ENCODE results near the gene KCNQ1.

Gene KCNQ1

GRCh38 chr11:2804701-2805387 is 360.0 kb downstream of the KCNQ1 start:
- H3K4me1 ChIP-seq (ENCODE audit: control insufficient read depth, insufficient read depth, low read length), result peaks cover 20% of the 10 kb centered on the region; the same call in 1 of the 2 replicates
- peaks cover 36% of the 10 kb centered on the region for H3K27me3 ChIP-seq (ENCODE audit: control insufficient read depth, insufficient read depth, low read length)
- no peaks in the 10 kb centered on the region for H3K36me3 ChIP-seq (ENCODE audit: control insufficient read depth, insufficient read depth, low read length)
- H3K27ac ChIP-seq (ENCODE audit: low read depth, low read length), result no peak overlapping the region
- H3K9ac ChIP-seq (ENCODE audit: low read length), result no peak overlapping the region
- H3K9me3 ChIP-seq (ENCODE audit: control insufficient read depth, insufficient read depth, low read depth, low read length), result peaks cover 2% of the 10 kb centered on the region; the same call in 1 of the 2 replicates
- H3K4me3 ChIP-seq (ENCODE audit: low read depth, low read length), result no peak overlapping the region

DNA sequence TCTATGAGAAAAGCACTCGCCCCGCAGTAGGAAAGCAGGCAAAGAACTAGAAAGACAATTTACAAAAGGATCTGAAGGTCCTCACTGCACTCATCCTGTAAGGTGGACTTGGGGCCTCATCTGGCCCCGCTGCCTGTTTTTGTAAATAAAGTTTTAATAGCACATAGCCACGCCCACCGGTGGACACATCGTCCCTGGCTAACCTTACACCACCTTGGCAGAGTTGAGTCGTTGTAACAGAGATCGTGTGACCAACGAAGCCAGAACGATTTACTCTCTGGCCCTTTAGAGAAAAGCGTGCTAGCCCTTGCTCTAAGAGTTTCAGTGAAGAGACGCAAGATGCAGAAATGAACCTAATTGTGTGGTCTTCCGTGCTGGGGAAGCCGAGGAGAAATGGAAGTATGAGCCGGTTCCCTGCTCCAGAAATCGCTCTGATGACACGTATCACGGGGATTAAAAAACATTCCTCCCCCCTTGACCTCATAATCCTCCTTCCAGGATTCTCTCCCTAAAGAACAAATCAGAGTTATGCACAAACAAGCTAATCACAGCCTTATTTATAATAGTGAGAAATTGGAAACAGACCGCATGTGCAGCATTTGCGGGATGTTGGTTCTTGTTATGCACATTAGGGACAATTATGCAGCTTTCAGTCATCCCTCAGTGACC is 360.7 kb downstream of the KCNQ1 start:
- H3K27ac ChIP-seq (ENCODE audit: low read depth, low read length), result no peak overlapping the region
- H3K36me3 ChIP-seq (ENCODE audit: control insufficient read depth, insufficient read depth, low read length), result no peaks in the 10 kb centered on the region
- no peak overlapping the region for H3K4me3 ChIP-seq (ENCODE audit: low read depth, low read length)
- H3K4me1 ChIP-seq (ENCODE audit: control insufficient read depth, insufficient read depth, low read length), result peaks cover 20% of the 10 kb centered on the region; the same call in 1 of the 2 replicates
- H3K9me3 ChIP-seq (ENCODE audit: control insufficient read depth, insufficient read depth, low read depth, low read length), result peaks cover 4% of the 10 kb centered on the region; the same call in 1 of the 2 replicates
- no peak overlapping the region for H3K9ac ChIP-seq (ENCODE audit: low read length)
- H3K27me3 ChIP-seq (ENCODE audit: control insufficient read depth, insufficient read depth, low read length), result peaks cover 39% of the 10 kb centered on the region

DNA sequence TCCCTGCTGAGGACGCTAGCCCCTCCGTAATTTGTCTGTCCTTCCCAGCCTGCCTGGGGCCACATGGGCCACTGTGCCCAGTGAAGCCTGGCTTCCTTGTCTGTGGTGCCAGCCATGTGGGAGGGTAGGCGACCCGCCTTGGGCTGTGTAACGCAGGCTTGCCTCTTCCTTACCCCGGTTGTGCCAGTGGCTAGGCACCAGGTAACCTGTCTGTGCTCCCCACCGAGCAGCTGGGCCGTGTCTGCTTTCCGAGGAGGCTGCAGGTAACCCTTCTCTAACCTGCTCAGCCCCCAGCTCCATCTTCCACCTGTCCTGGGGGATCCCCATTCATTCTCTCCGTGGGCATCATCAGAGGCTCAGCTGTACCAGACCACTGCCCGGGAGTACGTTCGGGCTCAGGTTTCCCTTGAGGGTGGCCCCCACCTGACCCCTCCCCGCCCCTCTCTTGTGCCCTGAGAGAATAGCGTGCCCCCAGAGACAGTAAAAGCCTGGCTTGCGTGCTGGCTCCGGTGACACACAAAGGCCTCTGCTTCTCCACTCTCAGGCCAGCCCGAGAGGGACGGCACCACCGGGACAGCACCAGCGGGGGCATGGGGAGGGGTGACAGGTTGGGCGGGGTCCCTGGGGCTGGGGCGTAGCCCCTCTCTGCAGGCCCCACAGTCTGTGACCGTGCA is 361.7 kb downstream of the KCNQ1 start:
- Histone ChIP-seq H3K27ac (ENCODE audit: low read depth, low read length) (no peak overlapping the region), H3K36me3 (ENCODE audit: control insufficient read depth, insufficient read depth, low read length) (no peaks in the 10 kb centered on the region), H3K9ac (ENCODE audit: low read length) (no peak overlapping the region), H3K4me1 (ENCODE audit: control insufficient read depth, insufficient read depth, low read length) (peaks cover 19% of the 10 kb centered on the region; the same call in 1 of the 2 replicates), H3K27me3 (ENCODE audit: control insufficient read depth, insufficient read depth, low read length) (peaks cover 43% of the 10 kb centered on the region), H3K9me3 (ENCODE audit: control insufficient read depth, insufficient read depth, low read depth, low read length) (peaks cover 4% of the 10 kb centered on the region; the same call in 1 of the 2 replicates), H3K4me3 (ENCODE audit: low read depth, low read length) (no peak overlapping the region)

DNA sequence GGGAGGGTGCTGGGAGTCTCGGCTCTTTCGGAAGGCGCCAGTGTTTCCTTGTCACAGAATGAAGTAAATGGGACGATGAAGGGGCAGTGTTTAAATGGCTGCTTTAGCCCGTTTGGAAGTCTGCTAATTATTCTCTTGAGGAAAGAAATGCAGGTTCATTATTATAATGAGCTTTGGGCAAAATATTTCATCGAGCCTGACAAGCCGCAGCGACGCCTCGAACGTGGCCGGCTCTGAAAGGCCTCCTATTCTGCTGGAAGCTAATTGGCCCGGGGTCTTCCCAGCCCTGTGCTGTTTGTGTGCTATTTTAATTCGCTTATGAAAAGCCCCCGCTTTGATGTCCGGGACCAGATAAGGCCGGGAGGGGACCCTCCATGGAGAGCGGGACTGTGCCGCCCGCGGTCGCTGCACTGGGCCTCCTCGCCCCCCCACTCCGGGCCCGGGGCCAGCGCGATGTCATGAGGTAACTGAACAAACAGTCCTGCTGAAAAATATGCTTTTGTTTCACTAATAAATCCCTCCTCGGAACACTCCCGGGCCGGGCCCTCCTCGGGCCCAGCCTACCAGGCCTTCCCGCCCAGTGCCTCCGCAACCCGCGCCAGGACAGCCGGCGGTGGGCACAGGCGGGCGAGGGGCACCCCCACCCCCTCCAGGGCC is 362.3 kb downstream of the KCNQ1 start:
- no peaks in the 10 kb centered on the region for H3K36me3 ChIP-seq (ENCODE audit: control insufficient read depth, insufficient read depth, low read length)
- H3K9me3 ChIP-seq (ENCODE audit: control insufficient read depth, insufficient read depth, low read depth, low read length), result peaks cover 4% of the 10 kb centered on the region; the same call in 1 of the 2 replicates
- no peak overlapping the region for H3K9ac ChIP-seq (ENCODE audit: low read length)
- H3K4me3 ChIP-seq (ENCODE audit: low read depth, low read length), result no peak overlapping the region
- H3K27ac ChIP-seq (ENCODE audit: low read depth, low read length), result no peak overlapping the region
- H3K4me1 ChIP-seq (ENCODE audit: control insufficient read depth, insufficient read depth, low read length), result peaks cover 22% of the 10 kb centered on the region; the same call in 1 of the 2 replicates
- H3K27me3 ChIP-seq (ENCODE audit: control insufficient read depth, insufficient read depth, low read length), result peaks cover 43% of the 10 kb centered on the region

- Histone ChIP-seq H3K27me3 (ENCODE audit: control insufficient read depth, insufficient read depth, low read length) (peaks cover 43% of the 10 kb centered on the region), H3K9ac (ENCODE audit: low read length) (no peak overlapping the region), H3K4me1 (ENCODE audit: control insufficient read depth, insufficient read depth, low read length) (peaks cover 24% of the 10 kb centered on the region; the same call in 1 of the 2 replicates), H3K9me3 (ENCODE audit: control insufficient read depth, insufficient read depth, low read depth, low read length) (peaks cover 4% of the 10 kb centered on the region; the same call in 1 of the 2 replicates), H3K36me3 (ENCODE audit: control insufficient read depth, insufficient read depth, low read length) (no peaks in the 10 kb centered on the region), H3K27ac (ENCODE audit: low read depth, low read length) (no peak overlapping the region), H3K4me3 (ENCODE audit: low read depth, low read length) (no peak overlapping the region)
These were observed 363.0 kb downstream of the KCNQ1 start for GRCh38 chr11:2807801-2808241.

- no peak overlapping the region for H3K4me3 ChIP-seq (ENCODE audit: low read depth, low read length)
- H3K27ac ChIP-seq (ENCODE audit: low read depth, low read length), result no peak overlapping the region
- no peaks in the 10 kb centered on the region for H3K36me3 ChIP-seq (ENCODE audit: control insufficient read depth, insufficient read depth, low read length)
- no peak overlapping the region for H3K9ac ChIP-seq (ENCODE audit: low read length)
- H3K4me1 ChIP-seq (ENCODE audit: control insufficient read depth, insufficient read depth, low read length), result peaks cover 28% of the 10 kb centered on the region; the same call in 1 of the 2 replicates
- H3K9me3 ChIP-seq (ENCODE audit: control insufficient read depth, insufficient read depth, low read depth, low read length), result peaks cover 4% of the 10 kb centered on the region; the same call in 1 of the 2 replicates
- peaks cover 39% of the 10 kb centered on the region for H3K27me3 ChIP-seq (ENCODE audit: control insufficient read depth, insufficient read depth, low read length)
These were observed 364.3 kb downstream of the KCNQ1 start for GRCh38 chr11:2808850-2809846.

DNA sequence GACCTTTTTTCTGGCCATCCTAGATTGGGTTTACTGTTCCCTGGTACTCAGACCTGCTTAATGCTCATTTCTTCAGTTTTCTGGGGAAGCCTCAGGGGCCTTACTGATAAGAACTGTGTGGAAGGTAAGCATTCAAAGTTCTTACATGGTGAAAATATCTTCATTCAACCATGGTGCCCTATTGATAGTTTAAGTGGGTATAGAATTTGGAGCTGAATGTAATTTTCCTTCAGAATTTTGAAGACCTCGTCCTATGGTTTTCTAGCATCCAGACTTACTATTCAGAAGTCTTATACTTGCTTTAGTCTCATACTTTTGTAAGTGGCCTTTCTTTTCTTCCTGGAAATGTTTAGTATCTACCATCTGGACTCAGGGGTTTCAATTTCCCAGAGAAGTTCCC is 365.0 kb downstream of the KCNQ1 start:
- no peak overlapping the region for H3K27ac ChIP-seq (ENCODE audit: low read depth, low read length)
- no peaks in the 10 kb centered on the region for H3K36me3 ChIP-seq (ENCODE audit: control insufficient read depth, insufficient read depth, low read length)

DNA sequence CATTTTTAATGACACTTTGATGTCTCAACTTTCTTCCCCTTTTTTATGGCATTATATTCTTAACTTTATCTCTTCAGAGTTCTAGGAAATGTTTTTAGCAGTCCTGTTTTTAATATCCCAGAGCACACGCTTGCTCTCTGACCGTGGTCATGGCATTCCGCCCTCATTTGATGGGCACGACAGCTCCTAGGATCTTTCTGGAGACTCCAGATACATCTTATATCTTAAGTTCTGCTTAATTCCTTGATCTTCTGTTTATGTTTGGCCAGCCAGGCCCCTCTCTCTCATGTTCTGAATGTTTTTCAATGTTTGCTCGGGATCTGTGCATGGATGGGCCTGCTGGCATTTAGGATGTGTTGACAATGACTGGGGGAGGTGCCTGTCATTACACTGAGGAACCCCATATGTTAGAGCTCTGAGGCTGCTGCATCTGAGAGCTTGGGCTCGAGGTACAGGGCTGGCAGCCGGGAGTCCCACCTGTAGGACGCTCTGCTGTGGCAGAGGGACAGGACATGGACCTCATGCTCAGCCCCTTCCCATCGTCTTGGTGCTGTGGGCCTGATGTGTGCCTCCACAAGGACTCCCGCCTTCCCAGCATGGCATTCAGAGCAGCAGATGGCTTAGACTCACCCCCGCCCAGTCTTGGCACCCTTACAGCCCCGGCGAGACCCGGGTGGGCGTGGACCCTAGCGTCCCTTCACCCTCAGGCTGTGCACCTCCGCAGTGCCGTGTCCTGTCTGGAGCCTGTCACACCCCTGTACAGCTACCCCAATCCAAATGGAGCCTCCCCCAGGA is 365.8 kb downstream of the KCNQ1 start:
- H3K27me3 ChIP-seq (ENCODE audit: control insufficient read depth, insufficient read depth, low read length), result peaks cover 44% of the 10 kb centered on the region
- H3K9ac ChIP-seq (ENCODE audit: low read length), result no peak overlapping the region
- no peaks in the 10 kb centered on the region for H3K36me3 ChIP-seq (ENCODE audit: control insufficient read depth, insufficient read depth, low read length)
- H3K4me3 ChIP-seq (ENCODE audit: low read depth, low read length), result no peak overlapping the region
- no peak overlapping the region for H3K27ac ChIP-seq (ENCODE audit: low read depth, low read length)
- peaks cover 4% of the 10 kb centered on the region; the same call in 1 of the 2 replicates for H3K9me3 ChIP-seq (ENCODE audit: control insufficient read depth, insufficient read depth, low read depth, low read length)
- peaks cover 20% of the 10 kb centered on the region; the same call in 1 of the 2 replicates for H3K4me1 ChIP-seq (ENCODE audit: control insufficient read depth, insufficient read depth, low read length)

More for the DNA sequence above, 365.0 kb downstream of the KCNQ1 start:
- Histone ChIP-seq H3K9ac (ENCODE audit: low read length) (no peak overlapping the region), H3K27me3 (ENCODE audit: control insufficient read depth, insufficient read depth, low read length) (peaks cover 40% of the 10 kb centered on the region), H3K9me3 (ENCODE audit: control insufficient read depth, insufficient read depth, low read depth, low read length) (peaks cover 4% of the 10 kb centered on the region; the same call in 1 of the 2 replicates), H3K4me1 (ENCODE audit: control insufficient read depth, insufficient read depth, low read length) (peaks cover 28% of the 10 kb centered on the region; the same call in 1 of the 2 replicates), H3K4me3 (ENCODE audit: low read depth, low read length) (no peak overlapping the region)

DNA sequence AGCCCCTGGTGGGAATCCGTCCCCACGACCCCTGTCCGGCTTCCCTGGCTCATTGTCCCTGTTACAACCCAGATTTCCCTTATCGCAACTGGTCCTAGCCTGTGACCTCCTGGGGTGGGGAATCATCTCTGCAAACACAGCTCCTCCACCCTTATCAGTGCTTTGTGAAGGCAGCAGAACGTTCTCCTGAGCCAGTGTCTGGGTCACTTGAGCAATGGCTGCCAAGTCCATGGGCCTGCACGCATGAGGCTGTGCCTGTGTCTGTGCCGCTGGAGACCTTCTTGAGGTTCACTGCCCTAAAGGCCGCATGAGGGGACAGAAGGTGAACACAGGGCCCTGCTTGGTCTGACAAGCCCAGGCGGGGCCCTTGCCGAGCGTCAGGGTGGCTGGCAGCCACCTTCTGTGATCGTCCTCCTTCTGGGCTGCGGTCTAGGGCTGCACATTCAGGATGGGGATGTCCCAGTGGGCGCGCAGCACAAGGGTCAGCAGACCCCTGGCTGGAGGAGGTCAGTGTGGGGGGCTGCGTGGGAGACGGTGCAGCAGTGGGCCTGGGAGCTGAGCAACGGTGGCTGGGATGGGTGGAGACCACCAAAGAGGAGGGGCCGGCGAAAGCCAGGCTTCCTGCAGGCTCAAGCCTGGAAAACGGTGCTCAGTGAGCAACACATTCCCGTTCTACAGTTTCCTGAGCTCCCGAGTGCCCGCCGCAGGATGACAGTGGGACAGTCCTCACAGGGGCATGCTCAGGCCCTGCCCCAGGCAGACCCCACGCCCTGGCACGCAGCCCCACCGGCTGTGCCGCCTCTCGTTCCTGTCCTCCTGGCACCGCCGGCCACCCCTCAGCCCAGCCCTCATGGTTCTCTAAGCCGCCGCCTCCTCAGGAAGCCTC is 366.6 kb downstream of the KCNQ1 start:
- H3K9ac ChIP-seq (ENCODE audit: low read length), result no peak overlapping the region
- no peak overlapping the region for H3K27ac ChIP-seq (ENCODE audit: low read depth, low read length)
- peaks cover 12% of the 10 kb centered on the region; the same call in 1 of the 2 replicates for H3K4me1 ChIP-seq (ENCODE audit: control insufficient read depth, insufficient read depth, low read length)
- H3K4me3 ChIP-seq (ENCODE audit: low read depth, low read length), result no peak overlapping the region
- H3K9me3 ChIP-seq (ENCODE audit: control insufficient read depth, insufficient read depth, low read depth, low read length), result peaks cover 12% of the 10 kb centered on the region
- no peaks in the 10 kb centered on the region for H3K36me3 ChIP-seq (ENCODE audit: control insufficient read depth, insufficient read depth, low read length)
- peaks cover 45% of the 10 kb centered on the region for H3K27me3 ChIP-seq (ENCODE audit: control insufficient read depth, insufficient read depth, low read length)
